Stomach (tissue), 4 donors: ENCODE measurements around the gene CDK15.

Experiments
- POLR2A ChIP-seq, 4 donors: fragments of 450-650 bp; IDR thresholded peaks; one replicate each; pipeline ENCODE4 v1.6.1; 2016; ENCODE audit warnings: antibody characterized with exemption in 4 of 4, control low read depth in 2 of 4, mild to moderate bottlenecking in 1 of 4, moderate library complexity in 1 of 4
- TF ChIP-seq, protein P1 (sequence below), 7 experiments: fragments of 450-650 bp in 4 of 7; fragments of 200-600 bp in 3 of 7; sonication (generic) in 3 of 7; IDR thresholded peaks; one replicate each; pipeline ENCODE4 v1.5.1; 2016 to 2019; ENCODE audit warnings: antibody characterized with exemption in 7 of 7, control low read depth in 2 of 7, mild to moderate bottlenecking in 1 of 7

DNA sequence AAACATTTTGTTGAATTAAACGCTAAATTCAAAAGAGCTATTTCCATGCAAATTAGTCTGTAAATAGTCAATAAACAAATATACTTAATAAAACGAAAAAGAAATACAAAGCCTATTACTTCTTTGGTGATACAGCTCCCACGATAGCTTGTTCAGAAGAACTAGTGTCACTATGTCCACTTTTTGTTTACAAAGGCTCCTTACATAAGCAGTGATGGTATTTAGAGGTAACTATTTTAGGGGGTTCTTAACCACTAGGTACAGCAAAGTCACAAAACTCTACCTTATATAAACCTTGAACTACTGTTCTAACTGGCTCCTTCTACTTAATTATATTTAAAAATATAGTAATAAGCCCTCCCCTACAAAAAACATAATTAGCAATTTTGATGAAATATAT lies 47.5 kb upstream of the CDK15 start:
- no peak for TF ChIP-seq POLR2A (IDR thresholded peaks at IDR 0.05)
- TF ChIP-seq, protein P1, sequence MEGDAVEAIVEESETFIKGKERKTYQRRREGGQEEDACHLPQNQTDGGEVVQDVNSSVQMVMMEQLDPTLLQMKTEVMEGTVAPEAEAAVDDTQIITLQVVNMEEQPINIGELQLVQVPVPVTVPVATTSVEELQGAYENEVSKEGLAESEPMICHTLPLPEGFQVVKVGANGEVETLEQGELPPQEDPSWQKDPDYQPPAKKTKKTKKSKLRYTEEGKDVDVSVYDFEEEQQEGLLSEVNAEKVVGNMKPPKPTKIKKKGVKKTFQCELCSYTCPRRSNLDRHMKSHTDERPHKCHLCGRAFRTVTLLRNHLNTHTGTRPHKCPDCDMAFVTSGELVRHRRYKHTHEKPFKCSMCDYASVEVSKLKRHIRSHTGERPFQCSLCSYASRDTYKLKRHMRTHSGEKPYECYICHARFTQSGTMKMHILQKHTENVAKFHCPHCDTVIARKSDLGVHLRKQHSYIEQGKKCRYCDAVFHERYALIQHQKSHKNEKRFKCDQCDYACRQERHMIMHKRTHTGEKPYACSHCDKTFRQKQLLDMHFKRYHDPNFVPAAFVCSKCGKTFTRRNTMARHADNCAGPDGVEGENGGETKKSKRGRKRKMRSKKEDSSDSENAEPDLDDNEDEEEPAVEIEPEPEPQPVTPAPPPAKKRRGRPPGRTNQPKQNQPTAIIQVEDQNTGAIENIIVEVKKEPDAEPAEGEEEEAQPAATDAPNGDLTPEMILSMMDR (IDR thresholded peaks at IDR 0.05): no peak
